Ascending aorta (tissue), 2 donors: ENCODE results near the gene XPNPEP1. TPM values are rescaled to one million over a fixed set of nuclear protein-coding genes. Genes with fewer than 3 reads are reported as not detected.

Experiments
- DNase-seq, 2 donors: peaks; one replicate each; pipeline ENCODE4 v3.0.0-alpha.2; 2019; ENCODE audit warnings: low spot score in 2 of 2
- H3K27ac ChIP-seq, 2 donors: fragments of 200-600 bp; sonication (generic); one replicate each; pipeline ENCODE4 v1.5.1; 2016 to 2017; ENCODE audit warnings: mild to moderate bottlenecking in 1 of 2
- H3K27me3 ChIP-seq: fragments of 200-600 bp; sonication (generic); one replicate; pipeline ENCODE4 v1.5.1; 2017
- H3K36me3 ChIP-seq, 2 donors: fragments of 200-600 bp; sonication (generic); one replicate each; pipeline ENCODE4 v1.5.1; 2016
- H3K4me1 ChIP-seq, 2 donors: fragments of 200-600 bp; sonication (generic); one replicate each; pipeline ENCODE4 v1.5.1; 2016 to 2017; ENCODE audit warnings: mild to moderate bottlenecking in 1 of 2
- H3K4me3 ChIP-seq, 2 donors: fragments of 200-600 bp; sonication (generic); one replicate each; pipeline ENCODE4 v1.5.1; 2016 to 2017; ENCODE audit warnings: mild to moderate bottlenecking in 1 of 2
- H3K9me3 ChIP-seq, 2 donors: fragments of 200-600 bp; sonication (generic); one replicate each; pipeline ENCODE4 v1.5.1; 2016
- CTCF ChIP-seq, 3 experiments: fragments of 200-600 bp in 2 of 3; fragments of 450-650 bp in 1 of 3; sonication (generic) in 2 of 3; IDR thresholded peaks; one replicate each; pipeline ENCODE4 v1.5.1; 2016 to 2019; ENCODE audit warnings: antibody characterized with exemption in 3 of 3, mild to moderate bottlenecking in 1 of 3, moderate library complexity in 1 of 3
- intact Hi-C: fragments of 100-400 bp; cut with DNase I; formaldehyde crosslinking; loops from one replicate; pipeline ENCODE4 v1.15.1; 2023
- total RNA-seq: library from RNA; depleted of rRNA; stranded (reverse); fragments of >200 nt; gene quantifications from one replicate; pipeline ENCODE4 v1.1.0, GENCODE V29; 2016

XPNPEP1 gene
- total RNA-seq, 1 donor from 2014 or later: 212 TPM

GRCh38 chr10:109875151-109875568 lies 48.2 kb downstream of the XPNPEP1 start:
- Histone ChIP-seq H3K4me1 (no peaks in the 10 kb centered on the region), H3K9me3 (no peaks in the 10 kb centered on the region), H3K36me3 (peaks cover 76 to 95% of the 10 kb centered on the region in 2 donors), H3K4me3 (no peak overlapping the region), H3K27ac (no peak overlapping the region), H3K27me3 (no peaks in the 10 kb centered on the region)
- intact Hi-C loops: no loop called here
- TF ChIP-seq CTCF (IDR thresholded peaks at IDR 0.05): no peak
- DNase-seq: peak in 1 of 2 donors; percentile 31

GRCh38 chr10:109871476-109871875 lies 51.8 kb downstream of the XPNPEP1 start:
- Histone ChIP-seq H3K36me3 (peaks cover 82 to 100% of the 10 kb centered on the region in 2 donors), H3K9me3 (no peaks in the 10 kb centered on the region), H3K27me3 (no peaks in the 10 kb centered on the region), H3K4me1 (no peaks in the 10 kb centered on the region), H3K4me3 (no peak overlapping the region), H3K27ac (no peak overlapping the region)
- intact Hi-C loops: no loop called here
- TF ChIP-seq CTCF (IDR thresholded peaks at IDR 0.05): no peak
- peak in 1 of 2 donors; percentile 33 for DNase-seq

GRCh38 chr10:109866995-109867635 lies 56.2 kb downstream of the XPNPEP1 start:
- Histone ChIP-seq H3K27ac (no peak overlapping the region), H3K4me3 (no peak overlapping the region), H3K36me3 (peaks cover 67 to 91% of the 10 kb centered on the region in 2 donors), H3K9me3 (peaks cover 9% of the 10 kb centered on the region in 2 donors), H3K4me1 (no peaks in the 10 kb centered on the region), H3K27me3 (no peaks in the 10 kb centered on the region)
- peak in 1 of 2 donors; percentile 25 for DNase-seq
- intact Hi-C loops: no loop called here
- no peak for TF ChIP-seq CTCF (IDR thresholded peaks at IDR 0.05)

GRCh38 chr10:109866168-109866994 lies 56.9 kb downstream of the XPNPEP1 start:
- Histone ChIP-seq H3K9me3 (peaks cover 9% of the 10 kb centered on the region in 2 donors), H3K4me1 (no peaks in the 10 kb centered on the region), H3K27me3 (no peaks in the 10 kb centered on the region), H3K36me3 (peaks cover 59 to 84% of the 10 kb centered on the region in 2 donors), H3K27ac (no peak overlapping the region), H3K4me3 (no peak overlapping the region)
- TF ChIP-seq CTCF (IDR thresholded peaks at IDR 0.05): no peak
- DNase-seq: peak in 1 of 2 donors; percentile 37
- intact Hi-C loops: no loop called here

- peaks cover 44 to 57% of the 10 kb centered on the region in 2 donors for H3K36me3 ChIP-seq
- H3K27me3 ChIP-seq: no peaks in the 10 kb centered on the region
- no peak overlapping the region for H3K4me3 ChIP-seq
- DNase-seq: no peak
- intact Hi-C loops: no loop called here
- H3K9me3 ChIP-seq: peaks cover 9% of the 10 kb centered on the region in 2 donors
- no peak overlapping the region for H3K27ac ChIP-seq
- no peaks in the 10 kb centered on the region for H3K4me1 ChIP-seq
- no peak for TF ChIP-seq CTCF (IDR thresholded peaks at IDR 0.05)
These were observed 59.5 kb downstream of the XPNPEP1 start for GRCh38 chr10:109863775-109864174.
